ENCODE measurements around the gene SLC9A4.

GRCh38 chr2:102483086-102483485 lies 10.1 kb downstream of the SLC9A4 start:
- TF ChIP-seq GABPA (IDR thresholded peaks at IDR 0.05; ENCODE audit: low read depth) (no peak), SMC3 (IDR thresholded peaks at IDR 0.05; ENCODE audit: borderline replicate concordance, low read length) (no peak), EGR1 (IDR thresholded peaks at IDR 0.05; ENCODE audit: borderline replicate concordance in 1 of 2, low read depth in 2 of 2, low read length in 2 of 2) (no peak), USF2 (IDR thresholded peaks at IDR 0.05; ENCODE audit: borderline replicate concordance, low read depth, low read length) (no peak), REST (IDR thresholded peaks at IDR 0.05; ENCODE audit: low read depth, low read length) (no peak), NFYB (IDR thresholded peaks at IDR 0.05; ENCODE audit: insufficient read depth, low read depth, low read length) (no peak), TCF3 (IDR thresholded peaks at IDR 0.05; ENCODE audit: borderline replicate concordance, insufficient read depth, low read depth, low read length) (no peak), USF1 (IDR thresholded peaks at IDR 0.05; ENCODE audit: borderline replicate concordance, extremely low read length, insufficient read depth, low read depth, low read length) (no peak), IKZF1 (conservative IDR thresholded peaks at IDR 0.05) (no peak), FOS (IDR thresholded peaks at IDR 0.05; ENCODE audit: borderline replicate concordance, extremely low read depth, insufficient read length) (no peak), NFIC (IDR thresholded peaks at IDR 0.05; ENCODE audit: low read depth, low read length) (no peak), BHLHE40 (IDR thresholded peaks at IDR 0.05; ENCODE audit: borderline replicate concordance in 1 of 2, low read depth in 2 of 2, low read length in 1 of 2) (no peak)
- TF ChIP-seq, protein P1, sequence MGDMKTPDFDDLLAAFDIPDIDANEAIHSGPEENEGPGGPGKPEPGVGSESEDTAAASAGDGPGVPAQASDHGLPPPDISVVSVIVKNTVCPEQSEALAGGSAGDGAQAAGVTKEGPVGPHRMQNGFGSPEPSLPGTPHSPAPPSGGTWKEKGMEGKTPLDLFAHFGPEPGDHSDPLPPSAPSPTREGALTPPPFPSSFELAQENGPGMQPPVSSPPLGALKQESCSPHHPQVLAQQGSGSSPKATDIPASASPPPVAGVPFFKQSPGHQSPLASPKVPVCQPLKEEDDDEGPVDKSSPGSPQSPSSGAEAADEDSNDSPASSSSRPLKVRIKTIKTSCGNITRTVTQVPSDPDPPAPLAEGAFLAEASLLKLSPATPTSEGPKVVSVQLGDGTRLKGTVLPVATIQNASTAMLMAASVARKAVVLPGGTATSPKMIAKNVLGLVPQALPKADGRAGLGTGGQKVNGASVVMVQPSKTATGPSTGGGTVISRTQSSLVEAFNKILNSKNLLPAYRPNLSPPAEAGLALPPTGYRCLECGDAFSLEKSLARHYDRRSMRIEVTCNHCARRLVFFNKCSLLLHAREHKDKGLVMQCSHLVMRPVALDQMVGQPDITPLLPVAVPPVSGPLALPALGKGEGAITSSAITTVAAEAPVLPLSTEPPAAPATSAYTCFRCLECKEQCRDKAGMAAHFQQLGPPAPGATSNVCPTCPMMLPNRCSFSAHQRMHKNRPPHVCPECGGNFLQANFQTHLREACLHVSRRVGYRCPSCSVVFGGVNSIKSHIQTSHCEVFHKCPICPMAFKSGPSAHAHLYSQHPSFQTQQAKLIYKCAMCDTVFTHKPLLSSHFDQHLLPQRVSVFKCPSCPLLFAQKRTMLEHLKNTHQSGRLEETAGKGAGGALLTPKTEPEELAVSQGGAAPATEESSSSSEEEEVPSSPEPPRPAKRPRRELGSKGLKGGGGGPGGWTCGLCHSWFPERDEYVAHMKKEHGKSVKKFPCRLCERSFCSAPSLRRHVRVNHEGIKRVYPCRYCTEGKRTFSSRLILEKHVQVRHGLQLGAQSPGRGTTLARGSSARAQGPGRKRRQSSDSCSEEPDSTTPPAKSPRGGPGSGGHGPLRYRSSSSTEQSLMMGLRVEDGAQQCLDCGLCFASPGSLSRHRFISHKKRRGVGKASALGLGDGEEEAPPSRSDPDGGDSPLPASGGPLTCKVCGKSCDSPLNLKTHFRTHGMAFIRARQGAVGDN (IDR thresholded peaks at IDR 0.05) = no peak
- TF ChIP-seq, protein P2, sequence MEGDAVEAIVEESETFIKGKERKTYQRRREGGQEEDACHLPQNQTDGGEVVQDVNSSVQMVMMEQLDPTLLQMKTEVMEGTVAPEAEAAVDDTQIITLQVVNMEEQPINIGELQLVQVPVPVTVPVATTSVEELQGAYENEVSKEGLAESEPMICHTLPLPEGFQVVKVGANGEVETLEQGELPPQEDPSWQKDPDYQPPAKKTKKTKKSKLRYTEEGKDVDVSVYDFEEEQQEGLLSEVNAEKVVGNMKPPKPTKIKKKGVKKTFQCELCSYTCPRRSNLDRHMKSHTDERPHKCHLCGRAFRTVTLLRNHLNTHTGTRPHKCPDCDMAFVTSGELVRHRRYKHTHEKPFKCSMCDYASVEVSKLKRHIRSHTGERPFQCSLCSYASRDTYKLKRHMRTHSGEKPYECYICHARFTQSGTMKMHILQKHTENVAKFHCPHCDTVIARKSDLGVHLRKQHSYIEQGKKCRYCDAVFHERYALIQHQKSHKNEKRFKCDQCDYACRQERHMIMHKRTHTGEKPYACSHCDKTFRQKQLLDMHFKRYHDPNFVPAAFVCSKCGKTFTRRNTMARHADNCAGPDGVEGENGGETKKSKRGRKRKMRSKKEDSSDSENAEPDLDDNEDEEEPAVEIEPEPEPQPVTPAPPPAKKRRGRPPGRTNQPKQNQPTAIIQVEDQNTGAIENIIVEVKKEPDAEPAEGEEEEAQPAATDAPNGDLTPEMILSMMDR (IDR thresholded peaks at IDR 0.05 in 2 of 3, conservative IDR thresholded peaks at IDR 0.05 in 1 of 3; ENCODE audit: control insufficient read depth in 2 of 3, extremely low read depth in 1 of 3, insufficient read depth in 1 of 3, low read depth in 3 of 3, low read length in 3 of 3) = no peak
